ENCODE measurements around the gene SGK1.

SGK1 gene

DNA sequence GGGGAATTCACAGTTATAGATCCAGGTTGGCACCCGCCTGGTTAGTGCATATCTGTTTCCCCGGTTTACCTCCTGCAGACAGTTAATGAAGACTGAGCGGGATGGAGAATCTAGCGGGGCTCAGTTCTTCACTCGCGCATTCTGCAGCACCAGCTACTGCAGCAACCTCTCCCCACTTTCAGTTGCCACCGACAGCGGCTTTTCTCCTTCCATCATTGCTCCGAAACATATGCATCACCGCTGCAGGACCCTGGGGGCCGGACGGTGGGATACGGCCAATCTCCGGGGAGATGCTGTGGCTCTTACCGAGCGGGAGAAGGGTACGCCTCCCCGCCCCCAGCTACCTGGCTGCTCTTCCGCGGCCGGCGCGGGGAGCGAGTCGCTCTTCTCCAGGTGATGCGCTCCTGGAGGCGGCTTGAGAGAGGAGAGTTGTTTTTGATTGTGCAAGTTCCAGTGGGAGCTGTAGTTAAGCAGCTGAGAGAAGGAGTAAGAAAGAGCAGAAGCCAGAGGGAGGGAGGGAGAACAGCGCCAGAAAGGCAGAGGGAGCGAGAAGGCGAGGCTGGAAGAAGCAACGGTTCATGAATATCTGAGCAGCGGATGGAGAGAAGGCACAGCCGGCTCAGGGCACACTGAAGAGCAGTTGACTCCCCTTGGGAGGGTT, at the start of gene SGK1:
TSS of gene SGK1 (minus strand) at position 642 of the 661 bp plus-strand sequence. CDS start 652 bp downstream, outside the sequence.
- peak; percentile 67 for DNase-seq (ENCODE audit: low spot score)

- DNase-seq (ENCODE audit: low spot score): peak; percentile 62
Observed at GRCh38 chr6:134363323-134364039, 45.6 kb upstream of the SGK1 start.

- DNase-seq (ENCODE audit: low spot score): no peak
Observed at GRCh38 chr6:134361011-134361410, 43.1 kb upstream of the SGK1 start.

- DNase-seq (ENCODE audit: low spot score): no peak
Observed at GRCh38 chr6:134359302-134359701, 41.4 kb upstream of the SGK1 start.

GRCh38 chr6:134358320-134358719, 40.4 kb upstream of the SGK1 start:
- DNase-seq (ENCODE audit: low spot score): peak; percentile 43

GRCh38 chr6:134357022-134357487, 39.1 kb upstream of the SGK1 start:
- no peak for DNase-seq (ENCODE audit: low spot score)

- DNase-seq (ENCODE audit: low spot score): no peak
Observed at GRCh38 chr6:134356405-134356804, 38.5 kb upstream of the SGK1 start.

- peak; percentile 61 for DNase-seq (ENCODE audit: low spot score)
Observed at GRCh38 chr6:134352786-134353480, 35.0 kb upstream of the SGK1 start.

GRCh38 chr6:134351615-134352474, 33.9 kb upstream of the SGK1 start:
- DNase-seq (ENCODE audit: low spot score): no peak

DNA sequence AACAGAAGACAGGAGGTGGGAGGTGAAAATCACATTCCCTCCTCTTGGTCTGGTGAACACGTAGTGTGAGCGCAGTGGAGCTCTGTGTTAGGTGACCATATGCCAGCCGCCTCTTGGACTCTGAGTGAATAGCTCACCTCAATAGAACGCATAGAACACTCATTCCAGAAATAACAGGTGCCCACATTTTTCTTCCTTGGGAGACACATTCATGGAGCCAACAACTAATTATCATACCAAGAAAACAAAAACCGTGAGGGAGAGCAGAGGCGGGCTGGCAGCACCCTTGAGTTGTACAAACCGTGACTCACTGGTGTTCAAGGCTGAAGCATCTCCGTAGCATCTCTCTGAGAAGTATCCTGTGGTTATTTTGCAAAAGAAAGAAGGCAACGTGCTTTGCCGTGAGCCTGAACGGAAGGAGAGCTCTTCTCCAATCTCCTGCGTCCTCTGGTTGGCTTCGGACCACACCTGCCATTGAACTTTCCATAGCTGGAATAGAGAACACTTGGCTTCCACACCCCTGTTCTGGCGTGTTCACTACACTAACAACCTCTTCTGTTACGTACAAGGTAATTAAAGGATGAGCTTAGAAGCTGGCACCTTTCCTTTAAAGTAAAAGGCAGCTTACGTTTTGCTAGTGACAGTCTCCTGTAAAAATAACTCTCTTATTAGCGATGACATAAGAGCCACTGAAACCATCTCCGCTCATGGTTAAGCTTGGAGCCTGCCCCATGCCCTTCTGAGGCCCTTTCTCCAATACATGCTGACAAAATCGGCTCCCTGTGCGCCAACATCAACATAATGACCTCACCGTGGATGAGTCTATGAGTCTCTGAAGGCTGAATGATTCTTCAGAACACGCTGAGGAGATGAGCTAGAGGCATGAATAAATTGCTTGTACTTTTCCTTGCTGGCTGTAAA, 30.2 kb upstream of the SGK1 start:
- peak; percentile 70 for DNase-seq (ENCODE audit: low spot score)

DNA sequence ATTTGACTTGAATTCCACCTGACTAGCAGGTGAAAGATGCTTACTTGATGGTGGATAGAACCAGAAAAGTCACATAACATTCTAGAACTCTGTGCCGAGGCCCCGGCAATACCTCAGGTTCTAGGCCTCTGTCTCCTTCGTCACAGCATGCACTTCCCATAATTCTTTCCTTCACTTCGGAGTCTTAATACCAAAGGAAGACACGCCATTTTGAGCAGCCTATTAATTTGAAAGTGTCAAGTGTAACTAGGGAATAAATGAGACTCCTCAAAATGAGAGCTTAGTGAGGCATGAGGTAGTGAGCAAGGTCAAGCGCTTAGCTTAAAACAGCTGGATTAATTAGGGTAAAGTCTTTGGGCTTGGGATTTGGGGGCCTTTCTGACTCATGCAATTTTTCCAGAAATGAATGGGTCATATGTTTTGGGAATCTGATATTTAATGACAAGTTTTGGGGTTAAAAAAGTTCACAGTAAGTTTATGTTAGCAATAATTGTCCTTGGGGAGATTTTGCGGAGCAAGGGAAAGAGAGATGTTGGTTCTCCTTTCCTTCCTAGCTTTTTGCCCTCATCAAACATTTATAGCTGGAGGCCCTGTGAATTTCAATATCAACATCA, 29.1 kb upstream of the SGK1 start:
- no peak for DNase-seq (ENCODE audit: low spot score)

GRCh38 chr6:134345789-134346188, 27.9 kb upstream of the SGK1 start:
- no peak for DNase-seq (ENCODE audit: low spot score)

- no peak for DNase-seq (ENCODE audit: low spot score)
Observed at GRCh38 chr6:134343066-134343465, 25.2 kb upstream of the SGK1 start.

DNA sequence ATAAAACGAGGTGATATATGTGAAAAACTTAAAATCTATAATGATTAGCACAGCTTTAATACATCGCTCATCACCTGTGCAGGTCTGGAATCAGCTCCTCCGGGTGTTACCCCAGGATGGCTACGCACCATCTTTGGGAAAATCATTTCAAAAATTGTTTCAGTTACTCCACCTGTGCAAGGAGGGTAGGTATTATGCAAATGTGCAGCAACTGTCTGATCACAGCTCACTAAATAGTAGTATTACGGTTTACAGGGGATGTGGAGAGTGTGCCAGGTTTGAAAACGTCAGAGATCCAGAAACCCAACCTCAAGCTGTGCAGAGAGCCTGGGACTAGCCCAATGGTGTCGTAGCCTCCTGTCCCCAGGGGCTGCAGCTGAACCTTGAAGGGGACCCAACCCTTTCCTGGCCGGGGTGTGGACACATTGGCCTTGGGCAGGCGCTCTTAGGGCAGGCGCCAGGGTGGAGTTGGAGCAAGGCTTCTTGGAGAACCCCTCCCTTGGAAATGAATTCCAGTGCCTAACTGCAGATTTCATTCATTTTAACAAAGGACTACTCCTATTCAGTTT, 24.2 kb upstream of the SGK1 start:
- no peak for DNase-seq (ENCODE audit: low spot score)

DNA sequence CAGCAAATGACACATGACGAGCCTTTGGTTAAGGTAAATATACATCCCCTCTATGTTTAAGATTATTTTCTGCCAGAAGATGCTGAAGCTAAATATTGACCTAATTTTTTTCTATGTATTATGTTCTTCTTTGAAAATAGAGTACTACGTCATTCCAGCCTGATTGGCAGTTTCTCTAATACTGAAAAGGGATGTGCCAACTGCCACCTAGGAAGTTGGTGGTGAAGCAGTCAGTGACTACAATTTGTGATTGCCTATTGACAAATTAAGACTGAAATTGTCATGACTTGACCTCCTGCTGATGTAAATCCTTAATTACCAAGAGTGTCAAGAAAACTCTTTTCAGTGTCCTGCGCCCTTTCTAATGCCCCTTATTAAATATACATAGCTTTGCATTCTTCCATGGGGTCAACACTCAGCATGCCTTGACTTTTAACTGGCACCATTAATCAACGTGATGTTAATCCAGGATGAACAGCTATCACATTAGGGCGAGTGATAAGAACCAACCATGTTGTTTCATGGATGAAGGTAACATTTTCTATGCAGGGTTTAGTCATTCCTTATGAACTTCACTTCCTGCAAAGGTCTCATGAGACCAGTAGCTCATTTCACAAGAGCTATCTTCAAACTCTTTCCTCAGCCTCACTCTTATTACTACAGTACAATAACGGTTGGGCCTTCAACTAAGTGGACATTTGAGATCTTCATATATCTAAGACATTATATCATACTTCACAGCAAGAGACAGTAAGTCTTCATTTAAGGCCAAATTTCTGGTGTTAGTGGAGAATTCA, 22.5 kb upstream of the SGK1 start:
- DNase-seq (ENCODE audit: low spot score): peak; percentile 14

- DNase-seq (ENCODE audit: low spot score): no peak
Observed at GRCh38 chr6:134339216-134339615, 21.3 kb upstream of the SGK1 start.

DNA sequence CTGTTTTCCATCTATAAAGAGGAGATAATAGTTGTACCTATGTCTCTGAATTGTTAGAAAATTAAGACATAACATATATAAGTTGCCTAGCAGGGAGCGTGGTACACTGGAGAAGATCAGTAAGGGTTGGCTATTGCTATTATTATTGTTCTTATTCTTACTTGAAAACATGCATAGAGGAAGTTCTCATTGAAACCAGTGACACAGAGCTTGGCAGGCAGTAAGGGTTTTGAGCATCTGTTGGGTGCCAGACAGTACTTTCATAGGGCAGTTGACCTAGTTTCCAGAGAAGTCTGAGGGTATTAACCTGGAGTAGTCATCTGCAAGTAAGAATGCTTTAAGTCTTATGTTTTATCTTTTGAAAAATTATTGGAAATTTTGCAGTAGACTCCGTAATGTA, 13.3 kb upstream of the SGK1 start:
- no peak for DNase-seq (ENCODE audit: low spot score)

- no peak for DNase-seq (ENCODE audit: low spot score)
Observed at GRCh38 chr6:134330555-134330954, 12.6 kb upstream of the SGK1 start.

- DNase-seq (ENCODE audit: low spot score): no peak
Observed at GRCh38 chr6:134328792-134329191, 10.9 kb upstream of the SGK1 start.

All from GM03348 (cell line).